LNCAP (cell line): Measurements from ENCODE around the gene GPC6.

Experiments
- CTCF ChIP-seq: fragments of 450-650 bp; IDR thresholded peaks from 2 replicates; pipeline ENCODE4 v1.5.1; 2017; ENCODE audit warnings: mild to moderate bottlenecking

GPC6 gene

GRCh38 chr13:94210816-94211215, 984.2 kb downstream of the GPC6 start:
- TF ChIP-seq CTCF = no peak

- no peak for TF ChIP-seq CTCF
Observed at GRCh38 chr13:94212196-94212595, 985.6 kb downstream of the GPC6 start.

- TF ChIP-seq CTCF = no peak
Observed at GRCh38 chr13:94214121-94214520, 987.5 kb downstream of the GPC6 start.

GRCh38 chr13:94214975-94215374, 988.4 kb downstream of the GPC6 start:
- no peak for TF ChIP-seq CTCF

GRCh38 chr13:94216476-94216875, 989.9 kb downstream of the GPC6 start:
- no peak for TF ChIP-seq CTCF

GRCh38 chr13:94217370-94217769, 990.8 kb downstream of the GPC6 start:
- TF ChIP-seq CTCF = no peak

- TF ChIP-seq CTCF = no peak
Observed at GRCh38 chr13:94218537-94218936, 991.9 kb downstream of the GPC6 start.

- no peak for TF ChIP-seq CTCF
Observed at GRCh38 chr13:94218951-94219350, 992.3 kb downstream of the GPC6 start.
